ENCODE results near the gene GPR3. TPM values are rescaled to one million over a fixed set of nuclear protein-coding genes. Genes with fewer than 3 reads are reported as not detected.

GPR3 gene
- total RNA-seq, 1 donor from 2014 or later: 1.9 TPM

DNA sequence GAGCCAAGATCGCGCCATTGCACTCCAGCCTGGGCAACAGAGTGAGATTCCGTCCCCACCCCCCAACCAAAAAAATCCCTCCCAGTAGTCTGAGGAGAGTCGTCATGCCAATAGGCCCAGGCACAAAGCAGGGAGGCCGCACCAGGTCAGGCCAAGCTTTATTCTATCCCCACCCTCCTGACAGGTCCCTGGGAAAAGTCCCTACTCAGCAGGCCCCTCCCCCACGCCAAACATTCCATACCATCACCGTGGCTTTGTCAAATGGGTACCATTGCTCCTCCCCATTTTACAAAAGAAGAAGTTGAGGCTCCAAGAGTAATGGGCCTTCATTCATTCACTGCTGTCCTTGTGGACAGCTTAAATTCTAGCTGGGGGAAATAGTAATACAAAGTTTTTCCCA, 5.3 kb downstream of the GPR3 start:
- H3K4me3 Mint-ChIP-seq: no peak overlapping the region
- H3K27me3 Mint-ChIP-seq: no peaks in the 10 kb centered on the region
- DNase-seq (ENCODE audit: extremely low spot score, unreplicated experiment): no peak
- H3K9me3 Mint-ChIP-seq: no peaks in the 10 kb centered on the region
- peaks cover 33% of the 10 kb centered on the region for H3K4me1 Mint-ChIP-seq (ENCODE audit: unreplicated experiment)
- H3K36me3 Mint-ChIP-seq: no peaks in the 10 kb centered on the region
- no peak overlapping the region for H3K27ac Mint-ChIP-seq
- TF ChIP-seq, protein P1, sequence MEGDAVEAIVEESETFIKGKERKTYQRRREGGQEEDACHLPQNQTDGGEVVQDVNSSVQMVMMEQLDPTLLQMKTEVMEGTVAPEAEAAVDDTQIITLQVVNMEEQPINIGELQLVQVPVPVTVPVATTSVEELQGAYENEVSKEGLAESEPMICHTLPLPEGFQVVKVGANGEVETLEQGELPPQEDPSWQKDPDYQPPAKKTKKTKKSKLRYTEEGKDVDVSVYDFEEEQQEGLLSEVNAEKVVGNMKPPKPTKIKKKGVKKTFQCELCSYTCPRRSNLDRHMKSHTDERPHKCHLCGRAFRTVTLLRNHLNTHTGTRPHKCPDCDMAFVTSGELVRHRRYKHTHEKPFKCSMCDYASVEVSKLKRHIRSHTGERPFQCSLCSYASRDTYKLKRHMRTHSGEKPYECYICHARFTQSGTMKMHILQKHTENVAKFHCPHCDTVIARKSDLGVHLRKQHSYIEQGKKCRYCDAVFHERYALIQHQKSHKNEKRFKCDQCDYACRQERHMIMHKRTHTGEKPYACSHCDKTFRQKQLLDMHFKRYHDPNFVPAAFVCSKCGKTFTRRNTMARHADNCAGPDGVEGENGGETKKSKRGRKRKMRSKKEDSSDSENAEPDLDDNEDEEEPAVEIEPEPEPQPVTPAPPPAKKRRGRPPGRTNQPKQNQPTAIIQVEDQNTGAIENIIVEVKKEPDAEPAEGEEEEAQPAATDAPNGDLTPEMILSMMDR (conservative IDR thresholded peaks at IDR 0.05): no peak

DNA sequence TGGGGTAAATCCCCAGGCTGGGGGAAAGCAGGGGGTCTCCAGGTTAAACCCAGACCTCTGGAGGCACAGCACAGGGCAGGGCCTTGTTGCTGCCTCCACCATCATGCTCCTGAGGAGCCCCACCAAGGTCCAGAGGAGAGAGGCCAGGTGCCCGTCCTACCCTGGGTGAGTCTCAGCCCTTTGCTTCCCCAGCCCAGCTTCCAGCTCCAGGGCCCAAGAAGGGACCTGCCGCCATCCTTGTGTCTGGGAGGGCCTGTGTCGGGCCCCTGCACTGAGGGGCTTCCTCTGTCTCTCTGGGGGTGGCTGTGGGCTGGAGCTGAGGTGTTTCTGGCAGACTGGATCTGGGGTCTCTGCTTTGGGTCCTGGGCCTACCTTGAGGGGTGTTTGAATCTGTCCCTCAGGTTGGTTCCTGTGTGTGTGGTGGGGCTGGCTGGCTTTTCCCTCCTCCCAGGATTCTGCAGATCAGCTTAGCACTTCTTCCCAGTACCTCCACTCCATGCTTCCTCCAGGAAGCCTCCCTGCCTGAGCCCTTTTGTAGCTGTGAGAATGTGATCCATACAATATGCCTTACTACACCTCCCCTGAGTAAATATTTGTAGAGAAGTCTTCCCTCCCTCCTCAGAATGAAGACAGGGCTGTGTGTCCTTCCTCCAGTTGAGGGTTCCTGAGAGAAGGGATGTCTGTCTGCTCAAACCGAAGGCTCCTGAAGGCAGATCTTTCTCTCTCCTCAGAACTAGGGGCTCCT, 6.2 kb downstream of the GPR3 start:
- DNase-seq (ENCODE audit: extremely low spot score, unreplicated experiment): no peak

DNA sequence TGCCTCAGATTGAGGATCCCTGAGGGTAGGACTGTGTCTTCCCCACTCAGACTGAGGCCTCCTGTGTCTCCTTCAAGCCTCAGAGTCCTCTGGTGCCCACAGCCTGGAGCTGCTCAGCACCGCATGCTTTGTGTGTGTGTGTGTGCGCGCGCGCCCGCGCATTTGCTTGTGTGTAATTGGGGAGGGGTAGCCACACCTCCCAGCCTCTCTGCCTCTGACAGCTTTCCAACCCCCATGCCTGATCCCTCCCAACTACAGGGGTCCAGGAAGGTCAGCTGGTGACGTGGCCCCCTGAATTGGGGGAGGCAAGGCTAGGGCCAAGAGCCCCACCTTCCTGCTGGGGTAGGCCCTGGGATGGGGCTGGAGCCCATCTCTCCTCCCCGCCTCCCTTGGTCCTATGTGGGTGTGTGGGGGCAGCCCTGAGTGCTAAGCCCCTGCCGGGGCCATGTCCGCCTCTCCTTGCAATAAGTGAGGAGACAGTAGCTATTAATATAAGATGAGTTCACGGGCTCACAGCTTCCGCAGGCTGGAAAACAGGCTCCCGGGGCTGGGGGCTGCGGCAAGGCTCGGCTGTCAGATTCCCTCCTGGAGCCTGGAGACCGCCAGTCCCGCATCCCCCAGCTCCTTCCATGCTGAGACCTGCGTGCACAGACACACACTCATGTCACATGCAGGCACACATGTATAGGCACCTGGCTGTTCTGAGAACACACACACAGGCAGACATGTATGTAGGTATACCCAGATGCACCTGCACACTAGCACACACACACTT, 7.0 kb downstream of the GPR3 start:
- Mint-ChIP-seq H3K9me3 (no peaks in the 10 kb centered on the region), H3K4me3 (no peak overlapping the region), H3K27me3 (no peaks in the 10 kb centered on the region), H3K27ac (no peak overlapping the region), H3K36me3 (no peaks in the 10 kb centered on the region), H3K4me1 (ENCODE audit: unreplicated experiment) (peaks cover 49% of the 10 kb centered on the region)
- TF ChIP-seq, protein P1 (conservative IDR thresholded peaks at IDR 0.05): no peak
- no peak for DNase-seq (ENCODE audit: extremely low spot score, unreplicated experiment)

More for the DNA sequence above, 6.2 kb downstream of the GPR3 start:
- TF ChIP-seq, protein P1 (conservative IDR thresholded peaks at IDR 0.05): no peak
- no peaks in the 10 kb centered on the region for H3K27me3 Mint-ChIP-seq
- H3K9me3 Mint-ChIP-seq: no peaks in the 10 kb centered on the region
- H3K36me3 Mint-ChIP-seq: no peaks in the 10 kb centered on the region
- H3K27ac Mint-ChIP-seq: peak overlapping the region; percentile 65
- H3K4me1 Mint-ChIP-seq (ENCODE audit: unreplicated experiment): peaks cover 41% of the 10 kb centered on the region
- H3K4me3 Mint-ChIP-seq: no peak overlapping the region

DNA sequence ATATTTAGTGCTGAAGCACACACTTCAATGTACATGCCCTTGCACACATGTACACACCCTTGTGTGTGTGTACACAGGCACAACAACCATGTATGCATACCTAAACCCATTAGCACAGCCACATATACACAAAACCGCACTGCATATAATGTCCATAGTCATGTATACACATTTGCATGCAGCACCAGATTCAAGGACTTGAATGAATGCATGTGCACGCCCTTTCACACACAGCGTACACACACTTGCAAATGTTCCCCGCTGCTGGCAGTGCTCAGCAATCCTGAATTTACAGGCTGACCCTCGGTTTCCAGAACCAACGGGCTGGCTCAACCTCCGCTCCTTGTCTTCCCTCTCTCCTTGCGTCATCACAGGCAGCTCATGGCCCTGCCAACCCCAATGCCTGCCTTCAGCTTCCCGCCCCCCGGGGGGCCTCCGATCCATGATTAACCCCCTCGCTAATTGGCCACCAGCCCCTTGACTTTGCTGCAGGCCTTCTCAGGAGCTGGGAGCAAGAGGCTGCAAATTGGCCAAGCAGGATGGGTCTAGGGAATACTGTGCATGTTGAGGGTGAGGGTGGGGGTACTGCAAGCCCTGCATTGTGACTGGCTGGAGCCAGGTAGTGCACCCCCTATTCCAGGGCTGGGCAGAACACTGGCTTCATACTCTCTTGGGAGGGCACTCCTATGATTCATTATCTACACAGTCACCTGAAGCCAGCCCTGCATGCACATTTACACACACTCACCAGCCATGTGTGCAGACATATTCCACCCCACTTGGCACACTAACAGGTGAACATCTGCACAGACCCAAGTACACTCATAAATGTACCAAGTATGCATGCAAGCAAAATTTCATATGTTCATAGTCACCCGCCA, 7.9 kb downstream of the GPR3 start:
- no peak for DNase-seq (ENCODE audit: extremely low spot score, unreplicated experiment)
- no peaks in the 10 kb centered on the region for H3K27me3 Mint-ChIP-seq
- peak overlapping the region; percentile 3 for H3K27ac Mint-ChIP-seq
- TF ChIP-seq, protein P1 (conservative IDR thresholded peaks at IDR 0.05): no peak
- no peaks in the 10 kb centered on the region for H3K9me3 Mint-ChIP-seq
- peak overlapping the region; percentile 13 for H3K4me3 Mint-ChIP-seq
- peaks cover 44% of the 10 kb centered on the region for H3K4me1 Mint-ChIP-seq (ENCODE audit: unreplicated experiment)
- H3K36me3 Mint-ChIP-seq: no peaks in the 10 kb centered on the region

DNA sequence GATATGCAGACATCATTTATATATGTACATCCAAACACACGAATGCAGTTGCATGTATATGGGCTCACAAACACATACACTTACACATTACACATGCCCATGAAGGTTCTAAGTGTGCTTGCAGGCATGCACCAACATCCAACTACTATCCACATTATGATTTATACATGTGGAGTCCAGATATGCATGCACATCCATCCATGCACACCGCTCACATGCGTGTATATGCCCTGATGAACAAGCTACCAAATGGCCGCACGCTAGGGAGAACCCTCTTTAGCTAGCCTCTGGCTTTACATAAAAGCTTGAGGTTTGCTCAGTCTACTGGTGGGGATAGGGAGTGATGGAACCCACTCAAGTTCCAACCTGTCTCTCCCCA, 8.5 kb downstream of the GPR3 start:
- no peaks in the 10 kb centered on the region for H3K36me3 Mint-ChIP-seq
- no peaks in the 10 kb centered on the region for H3K27me3 Mint-ChIP-seq
- H3K4me1 Mint-ChIP-seq (ENCODE audit: unreplicated experiment): peaks cover 49% of the 10 kb centered on the region
- peak overlapping the region; percentile 3 for H3K27ac Mint-ChIP-seq
- TF ChIP-seq, protein P1 (conservative IDR thresholded peaks at IDR 0.05): no peak
- no peaks in the 10 kb centered on the region for H3K9me3 Mint-ChIP-seq
- DNase-seq (ENCODE audit: extremely low spot score, unreplicated experiment): no peak
- peak overlapping the region; percentile 1 for H3K4me3 Mint-ChIP-seq
